ENCODE data around the gene SELPLG. TPM values are rescaled to one million over a fixed set of nuclear protein-coding genes. Genes with fewer than 3 reads are reported as not detected.

SELPLG gene
- total RNA-seq, 4 donors from 2014 or later: 0.19 to 5.0 (median 2.6) TPM

DNA sequence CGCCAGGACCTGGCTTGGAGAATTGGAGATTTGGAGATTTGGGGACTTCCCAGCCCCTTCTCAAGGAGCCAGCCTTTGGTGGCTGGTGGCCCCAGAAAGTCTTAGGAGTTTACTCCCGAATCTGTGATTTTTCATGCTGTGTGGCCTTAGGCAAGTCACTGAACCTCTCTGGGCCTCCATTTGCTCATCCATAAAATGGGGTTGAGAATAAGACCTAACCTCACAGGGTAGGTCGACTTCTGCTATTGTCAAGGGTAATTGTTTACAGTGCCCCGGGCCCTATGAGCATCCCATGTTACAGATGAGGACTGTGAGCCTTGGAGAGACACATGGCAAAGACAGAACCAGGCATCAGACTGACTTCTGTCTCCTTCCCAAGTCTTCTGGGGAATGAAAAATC is 19.7 kb downstream of the SELPLG start:
- H3K27me3 ChIP-seq: no peaks in the 10 kb centered on the region
- DNase-seq (no peak), ATAC-seq (no peak)
- H3K36me3 ChIP-seq: no peaks in the 10 kb centered on the region
- no peaks in the 10 kb centered on the region for H3K9me3 ChIP-seq
- intact Hi-C loops (cut with DNase I; ENCODE audit: low total_unique reads) (no loop called here), in situ Hi-C loops (cut with MboI; ENCODE audit: low sequenced_read_pairs in 4 of 4) (no loop called here)
- no peak for TF ChIP-seq POLR2A (IDR thresholded peaks at IDR 0.05)
- H3K4me3 ChIP-seq: no peak overlapping the region
- no peaks in the 10 kb centered on the region for H3K4me1 ChIP-seq
- no peak overlapping the region for H3K27ac ChIP-seq

DNA sequence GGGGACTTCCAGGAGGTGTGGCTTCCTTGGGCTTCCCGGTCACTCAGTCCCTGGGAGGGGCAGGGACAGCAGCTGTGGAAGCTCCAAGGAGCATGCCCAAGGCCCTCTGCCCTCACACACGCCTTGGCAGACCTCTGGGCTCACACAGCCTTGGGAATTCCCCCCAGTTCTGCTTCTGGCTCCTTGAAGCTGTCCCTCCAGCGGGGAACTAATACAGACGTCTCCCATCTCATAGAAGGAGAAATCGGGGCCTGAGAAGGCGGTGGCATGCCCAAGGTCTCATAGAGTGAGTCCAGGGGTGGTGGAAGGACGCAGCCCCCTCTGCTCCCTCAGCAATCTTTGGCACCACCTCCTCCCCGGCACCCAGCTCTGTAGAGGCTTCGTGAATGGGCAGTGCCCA is 20.1 kb downstream of the SELPLG start:
- no peak for TF ChIP-seq CTCF (IDR thresholded peaks at IDR 0.05 in 4 of 5, conservative IDR thresholded peaks at IDR 0.05 in 1 of 5)
- TF ChIP-seq POLR2A (IDR thresholded peaks at IDR 0.05): no peak
- no peaks in the 10 kb centered on the region for H3K4me1 ChIP-seq
- in situ Hi-C loops (cut with MboI; ENCODE audit: low sequenced_read_pairs in 4 of 4): no loop called here
- H3K27me3 ChIP-seq: no peaks in the 10 kb centered on the region
- no peak for ATAC-seq
- H3K4me3 ChIP-seq: no peak overlapping the region
- DNase-seq: no peak
- no peaks in the 10 kb centered on the region for H3K9me3 ChIP-seq
- no peak overlapping the region for H3K27ac ChIP-seq
- intact Hi-C loops (cut with DNase I; ENCODE audit: low total_unique reads): no loop called here
- H3K36me3 ChIP-seq: no peaks in the 10 kb centered on the region

- Histone ChIP-seq H3K27ac (no peak overlapping the region), H3K4me3 (no peak overlapping the region), H3K27me3 (no peaks in the 10 kb centered on the region), H3K9me3 (no peaks in the 10 kb centered on the region), H3K36me3 (no peaks in the 10 kb centered on the region), H3K4me1 (no peaks in the 10 kb centered on the region)
- ATAC-seq (no peak), DNase-seq (no peak)
- TF ChIP-seq CTCF (IDR thresholded peaks at IDR 0.05 in 4 of 5, conservative IDR thresholded peaks at IDR 0.05 in 1 of 5) (no peak), POLR2A (IDR thresholded peaks at IDR 0.05) (no peak)
- intact Hi-C loops (cut with DNase I; ENCODE audit: low total_unique reads): no loop called here
- in situ Hi-C loops (cut with MboI; ENCODE audit: low sequenced_read_pairs in 4 of 4): no loop called here
Observed at GRCh38 chr12:108612788-108613282, 20.9 kb downstream of the SELPLG start.

GRCh38 chr12:108611884-108612415 is 21.7 kb downstream of the SELPLG start:
- no peaks in the 10 kb centered on the region for H3K27me3 ChIP-seq
- no peaks in the 10 kb centered on the region for H3K9me3 ChIP-seq
- no peaks in the 10 kb centered on the region for H3K36me3 ChIP-seq
- no peaks in the 10 kb centered on the region for H3K4me1 ChIP-seq
- TF ChIP-seq CTCF (IDR thresholded peaks at IDR 0.05 in 4 of 5, conservative IDR thresholded peaks at IDR 0.05 in 1 of 5): peak in 2 of 5 experiments; percentile 16 to 20
- TF ChIP-seq POLR2A (IDR thresholded peaks at IDR 0.05): no peak
- ATAC-seq: no peak
- no peak overlapping the region for H3K4me3 ChIP-seq
- DNase-seq: no peak
- no peak overlapping the region for H3K27ac ChIP-seq
- in situ Hi-C loops (cut with MboI; ENCODE audit: low sequenced_read_pairs in 4 of 4) (no loop called here), intact Hi-C loops (cut with DNase I; ENCODE audit: low total_unique reads) (no loop called here)

DNA sequence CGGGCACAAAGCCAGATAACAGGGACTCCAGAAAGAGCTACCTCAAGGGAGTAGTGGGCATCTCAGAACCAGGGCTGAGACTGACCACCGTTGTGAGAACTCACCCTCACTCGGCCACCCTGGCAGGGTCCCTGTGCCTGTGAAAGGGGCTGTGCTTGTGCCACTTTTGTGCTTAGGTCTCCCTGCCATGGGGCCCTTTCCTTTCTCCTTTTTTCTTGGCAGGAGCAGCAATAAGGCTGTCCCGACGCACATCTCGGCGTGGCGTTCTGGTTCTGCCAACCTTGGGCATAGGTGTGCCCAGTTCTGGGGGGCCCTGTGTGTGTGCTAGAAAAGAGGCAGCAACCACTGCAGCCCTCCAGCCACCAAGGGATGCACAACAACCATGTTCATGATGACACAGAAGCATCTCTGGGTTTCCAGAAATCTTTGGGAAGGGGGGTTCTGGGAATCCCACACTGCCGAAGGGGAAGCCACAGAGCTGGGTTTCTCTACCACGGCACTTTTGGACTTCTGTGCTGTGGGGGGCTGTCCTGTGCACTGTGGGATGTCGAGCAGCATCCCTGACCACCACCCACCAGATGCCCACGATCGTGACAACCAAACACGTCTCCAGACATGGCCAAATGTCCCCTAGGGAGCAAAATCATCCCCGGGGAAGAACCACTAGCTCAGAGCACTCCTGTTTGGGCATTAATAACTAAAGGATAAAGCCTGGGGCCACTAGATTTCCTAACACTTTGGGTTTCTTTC is 22.7 kb downstream of the SELPLG start:
- DNase-seq: no peak
- H3K27ac ChIP-seq: no peak overlapping the region
- H3K27me3 ChIP-seq: no peaks in the 10 kb centered on the region
- in situ Hi-C loops (cut with MboI; ENCODE audit: low sequenced_read_pairs in 4 of 4) (no loop called here), intact Hi-C loops (cut with DNase I; ENCODE audit: low total_unique reads) (no loop called here)
- H3K36me3 ChIP-seq: no peaks in the 10 kb centered on the region
- H3K4me3 ChIP-seq: no peak overlapping the region
- no peak for ATAC-seq
- H3K4me1 ChIP-seq: no peaks in the 10 kb centered on the region
- TF ChIP-seq CTCF (IDR thresholded peaks at IDR 0.05 in 4 of 5, conservative IDR thresholded peaks at IDR 0.05 in 1 of 5): no peak
- TF ChIP-seq POLR2A (IDR thresholded peaks at IDR 0.05): no peak
- H3K9me3 ChIP-seq: no peaks in the 10 kb centered on the region
